ENCODE data around the gene MSH3. TPM values are rescaled to one million over a fixed set of nuclear protein-coding genes. Genes with fewer than 3 reads are reported as not detected.

MSH3 gene
- polyA plus RNA-seq, 1 of the 3 experiments (the other 2 are of a cell fraction): 3.5 TPM

DNA sequence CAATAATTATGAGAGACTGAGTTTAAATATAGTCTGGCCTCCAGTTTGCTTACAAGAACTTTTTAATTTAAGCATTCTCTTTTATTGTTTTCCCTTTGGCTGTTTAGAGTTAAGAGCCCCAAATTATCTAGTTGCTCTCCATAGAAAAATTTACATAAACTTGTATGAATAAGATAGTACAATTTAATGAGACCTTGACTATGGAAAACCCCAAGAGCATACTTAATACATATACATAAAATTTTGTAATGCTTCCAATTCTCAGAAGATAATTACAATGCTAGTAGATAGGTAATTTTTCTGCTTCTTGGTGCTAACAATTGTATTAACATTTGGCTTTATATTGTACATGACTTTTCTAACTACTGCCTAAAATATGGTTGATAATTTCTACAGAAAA, 20.3 kb upstream of the MSH3 start:
- CTCF ChIA-PET: no interaction called here
- Histone ChIP-seq H3F3A (replicated peaks; ENCODE audit: insufficient read depth) (no peaks in the 10 kb centered on the region), H3K27ac (ENCODE audit: low read depth in 2 of 2, low read length in 1 of 2) (no peak overlapping the region), H3K4me1 (ENCODE audit: control insufficient read depth in 1 of 2, insufficient read depth in 2 of 2, low read depth in 1 of 2, low read length in 1 of 2) (no peaks in the 10 kb centered on the region; a peak in 1 of 4 replicates), H3K4me2 (no peak overlapping the region), H4K20me1 (ENCODE audit: insufficient read depth) (no peaks in the 10 kb centered on the region), H3K9me3 (no peaks in the 10 kb centered on the region), H2AFZ (ENCODE audit: low read depth) (no peak overlapping the region), H3K36me3 (replicated peaks in 1 of 2; ENCODE audit: control insufficient read depth in 1 of 2, insufficient read depth in 2 of 2, low read length in 1 of 2) (peaks cover 15 to 16% of the 10 kb centered on the region in 2 experiments), H3K4me3 (ENCODE audit: low read depth in 2 of 2, low read length in 1 of 2) (no peak overlapping the region), H3K9ac (no peak overlapping the region), H3K27me3 (ENCODE audit: insufficient read depth) (no peaks in the 10 kb centered on the region), H3K79me2 (ENCODE audit: insufficient read depth) (no peaks in the 10 kb centered on the region), H3K9me2 (no peaks in the 10 kb centered on the region)
- no peak for DNase-seq
- POLR2A ChIA-PET: no interaction called here
- TF ChIP-seq NRF1 (IDR thresholded peaks at IDR 0.05; ENCODE audit: low read depth, low read length) (no peak), RAD21 (IDR thresholded peaks at IDR 0.05; ENCODE audit: low read length) (no peak), MEF2A (IDR thresholded peaks at IDR 0.05; ENCODE audit: borderline replicate concordance, low read depth) (no peak), RXRA (IDR thresholded peaks at IDR 0.05; ENCODE audit: borderline replicate concordance, low read depth) (no peak), YY1 (IDR thresholded peaks at IDR 0.05; ENCODE audit: low read depth) (no peak), POLR2AphosphoS5 (IDR thresholded peaks at IDR 0.05; ENCODE audit: low read depth, low read length) (no peak), SIN3A (IDR thresholded peaks at IDR 0.05; ENCODE audit: borderline replicate concordance, low read depth, low read length) (no peak), CHD2 (IDR thresholded peaks at IDR 0.05; ENCODE audit: low read length, partially characterized antibody) (no peak), EP300 (IDR thresholded peaks at IDR 0.05; ENCODE audit: borderline replicate concordance in 1 of 2, low read depth in 1 of 2, low read length in 1 of 2) (no peak), TAF1 (IDR thresholded peaks at IDR 0.05; ENCODE audit: borderline replicate concordance, low read depth, low read length) (no peak), SMC3 (IDR thresholded peaks at IDR 0.05; ENCODE audit: low read depth, low read length) (no peak)

GRCh38 chr5:80641353-80641752, 13.1 kb upstream of the MSH3 start:
- no peaks in the 10 kb centered on the region for H3K4me1 ChIP-seq (ENCODE audit: control insufficient read depth in 1 of 2, insufficient read depth in 2 of 2, low read depth in 1 of 2, low read length in 1 of 2)
- no peak overlapping the region for H3K4me2 ChIP-seq
- no peaks in the 10 kb centered on the region for H3K9me3 ChIP-seq
- H3K4me3 ChIP-seq (ENCODE audit: low read depth in 2 of 2, low read length in 1 of 2): no peak overlapping the region
- 97% methylated on average over 4 of the region's 4 CpGs for WGBS (ENCODE audit: low lambda C conversion rate)
- no peak overlapping the region for H3K9ac ChIP-seq
- H3K9me2 ChIP-seq: no peaks in the 10 kb centered on the region
- no peaks in the 10 kb centered on the region for H3K79me2 ChIP-seq (ENCODE audit: insufficient read depth)
- no peaks in the 10 kb centered on the region for H4K20me1 ChIP-seq (ENCODE audit: insufficient read depth)
- ChIA-PET POLR2A (no interaction called here), CTCF (no interaction called here)
- no peak for DNase-seq
- peaks cover 30 to 35% of the 10 kb centered on the region in 2 experiments for H3K36me3 ChIP-seq (replicated peaks in 1 of 2; ENCODE audit: control insufficient read depth in 1 of 2, insufficient read depth in 2 of 2, low read length in 1 of 2)
- no peaks in the 10 kb centered on the region for H3K27me3 ChIP-seq (ENCODE audit: insufficient read depth)
- no peak for TF ChIP-seq REST (IDR thresholded peaks at IDR 0.05; ENCODE audit: low read depth, low read length)
- no peak for TF ChIP-seq CHD2 (IDR thresholded peaks at IDR 0.05; ENCODE audit: low read length, partially characterized antibody)
- no peak for TF ChIP-seq TAF1 (IDR thresholded peaks at IDR 0.05; ENCODE audit: borderline replicate concordance, low read depth, low read length)
- TF ChIP-seq SMC3 (IDR thresholded peaks at IDR 0.05; ENCODE audit: low read depth, low read length): no peak
- TF ChIP-seq JUND (IDR thresholded peaks at IDR 0.05): no peak
- TF ChIP-seq RCOR1 (IDR thresholded peaks at IDR 0.05; ENCODE audit: low read length): no peak
- TF ChIP-seq NFIC (IDR thresholded peaks at IDR 0.05; ENCODE audit: borderline replicate concordance): no peak
- TF ChIP-seq TCF12 (IDR thresholded peaks at IDR 0.05): no peak
- no peak for TF ChIP-seq SIN3A (IDR thresholded peaks at IDR 0.05; ENCODE audit: borderline replicate concordance, low read depth, low read length)
- no peak for TF ChIP-seq TEAD4 (IDR thresholded peaks at IDR 0.05; ENCODE audit: borderline replicate concordance, insufficient read depth)
- TF ChIP-seq EP300 (IDR thresholded peaks at IDR 0.05; ENCODE audit: borderline replicate concordance in 1 of 2, low read depth in 1 of 2, low read length in 1 of 2): no peak
- TF ChIP-seq, protein P1, sequence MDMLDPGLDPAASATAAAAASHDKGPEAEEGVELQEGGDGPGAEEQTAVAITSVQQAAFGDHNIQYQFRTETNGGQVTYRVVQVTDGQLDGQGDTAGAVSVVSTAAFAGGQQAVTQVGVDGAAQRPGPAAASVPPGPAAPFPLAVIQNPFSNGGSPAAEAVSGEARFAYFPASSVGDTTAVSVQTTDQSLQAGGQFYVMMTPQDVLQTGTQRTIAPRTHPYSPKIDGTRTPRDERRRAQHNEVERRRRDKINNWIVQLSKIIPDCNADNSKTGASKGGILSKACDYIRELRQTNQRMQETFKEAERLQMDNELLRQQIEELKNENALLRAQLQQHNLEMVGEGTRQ (IDR thresholded peaks at IDR 0.05; ENCODE audit: borderline replicate concordance, low read depth, low read length): no peak
- no peak for TF ChIP-seq MXI1 (IDR thresholded peaks at IDR 0.05; ENCODE audit: low read depth, low read length)
- no peak for TF ChIP-seq MEF2A (IDR thresholded peaks at IDR 0.05; ENCODE audit: borderline replicate concordance, low read depth)
- no peak for TF ChIP-seq EZH2phosphoT487 (IDR thresholded peaks at IDR 0.05; ENCODE audit: borderline replicate concordance, low read depth)
- TF ChIP-seq FOSL2 (IDR thresholded peaks at IDR 0.05; ENCODE audit: borderline replicate concordance, low read depth): no peak
- TF ChIP-seq GATA2 (CRISPR knock-in tag; IDR thresholded peaks at IDR 0.05): no peak
- no peak overlapping the region for H2AFZ ChIP-seq (ENCODE audit: low read depth)
- no peaks in the 10 kb centered on the region for H3F3A ChIP-seq (replicated peaks; ENCODE audit: insufficient read depth)
- no peak overlapping the region for H3K27ac ChIP-seq (ENCODE audit: low read depth in 2 of 2, low read length in 1 of 2)
